Testis (tissue), 3 donors: ENCODE measurements around the gene MBP. TPM values are rescaled to one million over a fixed set of nuclear protein-coding genes. Genes with fewer than 3 reads are reported as not detected.
"Not testable (repeated sequence)": the region's sequence is repeated elsewhere in the genome, so short reads cannot be mapped to it uniquely, and the experiment has no call there.

Source experiments
- DNase-seq: peaks from one replicate; pipeline ENCODE4 v3.0.0-alpha.2; 2019
- H3K27ac ChIP-seq, 2 donors: fragments of 200-600 bp; sonication (generic); one replicate each; pipeline ENCODE4 v1.5.1; 2019
- H3K27me3 ChIP-seq: fragments of 200-600 bp; sonication (generic); one replicate; pipeline ENCODE4 v1.5.1; 2019
- H3K36me3 ChIP-seq: fragments of 200-600 bp; sonication (generic); one replicate; pipeline ENCODE4 v1.5.1; 2017; ENCODE audit warnings: low read depth; ENCODE audit errors: missing control alignments
- H3K4me1 ChIP-seq: fragments of 200-600 bp; sonication (generic); one replicate; pipeline ENCODE4 v1.5.1; 2019
- H3K4me3 ChIP-seq, 2 donors: fragments of 200-600 bp; sonication (generic); one replicate each; pipeline ENCODE4 v1.5.1; 2017 to 2019
- H3K9me3 ChIP-seq: fragments of 200-600 bp; sonication (generic); one replicate; pipeline ENCODE4 v1.5.1; 2017
- POLR2A ChIP-seq: fragments of 450-650 bp; IDR thresholded peaks from one replicate; pipeline ENCODE4 v1.6.1; 2017; ENCODE audit warnings: antibody characterized with exemption, mild to moderate bottlenecking, moderate library complexity
- WGBS, 2 donors: methylation state at CpG; one replicate each; pipeline ENCODE4 v1.1.5; 2018; 5-methylcytosine and 5-hydroxymethylcytosine counted together
- intact Hi-C: fragments of 100-400 bp; cut with DNase I; formaldehyde crosslinking; loops from one replicate; pipeline ENCODE4 v1.15.1; 2023; ENCODE audit warnings: low total_unique reads
- polyA plus RNA-seq: library from polyadenylated mRNA; stranded (reverse); fragments of 350-450 nt; fragmentation: Illumina TruSeq; extraction: RNeasy Lipid Tissue Mini Kit (QIAGEN cat#74804); gene quantifications from one replicate; pipeline ENCODE4 v1.2.3, GENCODE V29; 2014; ENCODE audit warnings: low read depth, low replicate concordance; ENCODE audit not compliant: insufficient read depth
- total RNA-seq, 2 donors: library from RNA; depleted of rRNA; stranded (reverse); fragments of >200 nt; gene quantifications; one replicate each; pipeline ENCODE4 v1.2.3, GENCODE V29; 2016
- TF ChIP-seq, protein P1 (sequence below), 3 experiments: fragments of 450-650 bp in 2 of 3; fragments of 200-600 bp in 1 of 3; sonication (generic) in 1 of 3; IDR thresholded peaks; one replicate each; pipeline ENCODE4 v1.5.1; 2016 to 2019; ENCODE audit warnings: antibody characterized with exemption in 3 of 3, mild to moderate bottlenecking in 2 of 3, moderate library complexity in 1 of 3

The MBP gene
- total and polyA plus RNA-seq, 3 donors from 2014 or later = 15.4 to 20.3 (median 16.7) TPM

DNA sequence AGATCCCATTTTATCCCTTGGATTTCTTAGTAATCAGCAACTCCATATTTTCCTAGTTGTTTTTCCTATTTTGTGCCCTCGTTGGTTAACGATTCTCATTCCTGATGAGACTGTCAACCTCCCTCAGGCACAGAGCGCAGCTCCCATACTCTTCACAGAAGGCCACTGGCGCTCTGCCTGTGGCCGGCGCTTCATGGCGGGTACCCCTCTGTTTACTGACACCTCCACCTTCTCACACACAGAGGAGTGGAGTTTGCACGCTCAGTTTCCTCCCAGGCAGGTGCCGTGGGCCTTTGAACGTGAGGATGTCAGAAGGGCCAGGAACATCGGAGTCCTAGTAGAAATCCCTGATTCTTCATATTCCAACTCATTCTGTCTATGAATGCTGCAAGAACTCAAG lies 139.0 kb downstream of the MBP start:
- H3K27ac ChIP-seq = no peak overlapping the region
- no peak overlapping the region for H3K4me3 ChIP-seq
- H3K9me3 ChIP-seq = no peaks in the 10 kb centered on the region
- H3K4me1 ChIP-seq = no peaks in the 10 kb centered on the region
- H3K36me3 ChIP-seq = no peaks in the 10 kb centered on the region
- DNase-seq = peak; percentile 6
- TF ChIP-seq, protein P1, sequence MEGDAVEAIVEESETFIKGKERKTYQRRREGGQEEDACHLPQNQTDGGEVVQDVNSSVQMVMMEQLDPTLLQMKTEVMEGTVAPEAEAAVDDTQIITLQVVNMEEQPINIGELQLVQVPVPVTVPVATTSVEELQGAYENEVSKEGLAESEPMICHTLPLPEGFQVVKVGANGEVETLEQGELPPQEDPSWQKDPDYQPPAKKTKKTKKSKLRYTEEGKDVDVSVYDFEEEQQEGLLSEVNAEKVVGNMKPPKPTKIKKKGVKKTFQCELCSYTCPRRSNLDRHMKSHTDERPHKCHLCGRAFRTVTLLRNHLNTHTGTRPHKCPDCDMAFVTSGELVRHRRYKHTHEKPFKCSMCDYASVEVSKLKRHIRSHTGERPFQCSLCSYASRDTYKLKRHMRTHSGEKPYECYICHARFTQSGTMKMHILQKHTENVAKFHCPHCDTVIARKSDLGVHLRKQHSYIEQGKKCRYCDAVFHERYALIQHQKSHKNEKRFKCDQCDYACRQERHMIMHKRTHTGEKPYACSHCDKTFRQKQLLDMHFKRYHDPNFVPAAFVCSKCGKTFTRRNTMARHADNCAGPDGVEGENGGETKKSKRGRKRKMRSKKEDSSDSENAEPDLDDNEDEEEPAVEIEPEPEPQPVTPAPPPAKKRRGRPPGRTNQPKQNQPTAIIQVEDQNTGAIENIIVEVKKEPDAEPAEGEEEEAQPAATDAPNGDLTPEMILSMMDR (IDR thresholded peaks at IDR 0.05) = no peak
- no peak for TF ChIP-seq POLR2A
- WGBS, 2 donors = 93 to 96% methylated on average over 11 of the region's 11 CpGs
- intact Hi-C loops = no loop called here
- H3K27me3 ChIP-seq = no peaks in the 10 kb centered on the region

DNA sequence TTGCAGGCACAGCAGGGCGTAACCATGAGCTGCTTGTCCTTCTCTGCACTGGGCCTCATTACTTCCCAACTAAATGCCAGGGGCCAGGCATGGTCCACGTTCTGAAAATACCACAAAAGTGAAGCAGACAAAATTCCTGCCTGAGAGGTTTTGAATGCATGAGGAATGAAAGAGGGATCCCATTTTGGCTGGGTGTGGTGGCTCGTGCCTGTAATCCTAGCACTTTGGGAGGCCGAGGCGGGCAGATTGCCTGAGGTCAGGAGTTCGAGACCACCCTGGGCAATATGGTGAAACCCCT lies 139.5 kb downstream of the MBP start:
- H3K27ac ChIP-seq = no peak overlapping the region
- H3K27me3 ChIP-seq = no peaks in the 10 kb centered on the region
- TF ChIP-seq, protein P1 (IDR thresholded peaks at IDR 0.05) = no peak
- no peak for TF ChIP-seq POLR2A
- 89 to 92% methylated on average over 6 of the region's 6 CpGs for WGBS, 2 donors
- DNase-seq = no peak
- no peaks in the 10 kb centered on the region for H3K9me3 ChIP-seq
- intact Hi-C loops = no loop called here
- no peaks in the 10 kb centered on the region for H3K4me1 ChIP-seq
- H3K36me3 ChIP-seq = no peaks in the 10 kb centered on the region
- H3K4me3 ChIP-seq = no peak overlapping the region

DNA sequence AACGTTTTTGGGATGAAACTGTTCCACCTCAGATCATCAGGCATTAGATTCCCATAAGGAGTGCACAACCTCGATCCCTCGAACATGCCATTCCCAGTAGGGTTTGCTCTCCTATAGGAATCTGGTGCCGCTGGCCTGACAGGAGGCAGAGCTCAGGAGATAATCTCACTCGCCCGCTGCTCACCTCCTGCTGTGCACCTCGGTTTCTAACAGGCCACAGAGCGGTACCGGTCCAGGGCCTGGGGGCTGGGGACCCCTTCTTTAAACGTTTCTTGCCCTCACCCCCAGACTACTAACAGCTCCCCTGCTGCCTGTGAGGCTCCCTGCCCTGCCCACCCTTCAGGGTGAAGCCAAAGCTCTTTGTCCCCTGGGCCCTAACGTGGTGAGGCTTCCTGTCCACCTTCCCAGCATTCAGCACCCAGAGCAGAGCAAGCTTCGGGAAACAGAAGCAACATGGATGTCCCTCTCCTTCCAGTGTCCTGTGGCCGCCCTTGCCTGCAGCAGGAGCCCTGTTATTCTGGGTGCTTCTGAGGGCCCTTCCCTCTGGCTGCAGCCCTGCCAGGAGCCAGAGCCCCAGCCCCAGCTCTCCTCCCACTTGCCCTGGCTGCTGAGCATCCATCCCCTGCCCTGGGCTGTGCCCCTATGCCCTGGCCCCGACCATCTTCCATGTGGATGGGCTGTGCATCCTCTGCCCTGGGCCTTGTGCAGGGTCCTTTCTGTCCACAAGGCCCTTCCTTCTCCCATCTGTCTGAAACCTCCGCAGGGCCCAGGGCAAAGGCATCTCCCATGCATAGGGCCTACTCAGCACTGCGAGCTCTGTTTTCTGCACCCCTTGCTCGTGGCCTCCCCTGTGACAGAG lies 140.1 kb downstream of the MBP start:
- Histone ChIP-seq H3K36me3 (no peaks in the 10 kb centered on the region), H3K27me3 (no peaks in the 10 kb centered on the region), H3K9me3 (no peaks in the 10 kb centered on the region), H3K4me3 (no peak overlapping the region), H3K4me1 (no peaks in the 10 kb centered on the region), H3K27ac (no peak overlapping the region)
- intact Hi-C loops = no loop called here
- TF ChIP-seq POLR2A = no peak
- TF ChIP-seq, protein P1 (IDR thresholded peaks at IDR 0.05) = no peak
- WGBS, 2 donors = 68 to 85% methylated on average over 7 to 17 of the region's 17 CpGs
- DNase-seq = peak; percentile 9

DNA sequence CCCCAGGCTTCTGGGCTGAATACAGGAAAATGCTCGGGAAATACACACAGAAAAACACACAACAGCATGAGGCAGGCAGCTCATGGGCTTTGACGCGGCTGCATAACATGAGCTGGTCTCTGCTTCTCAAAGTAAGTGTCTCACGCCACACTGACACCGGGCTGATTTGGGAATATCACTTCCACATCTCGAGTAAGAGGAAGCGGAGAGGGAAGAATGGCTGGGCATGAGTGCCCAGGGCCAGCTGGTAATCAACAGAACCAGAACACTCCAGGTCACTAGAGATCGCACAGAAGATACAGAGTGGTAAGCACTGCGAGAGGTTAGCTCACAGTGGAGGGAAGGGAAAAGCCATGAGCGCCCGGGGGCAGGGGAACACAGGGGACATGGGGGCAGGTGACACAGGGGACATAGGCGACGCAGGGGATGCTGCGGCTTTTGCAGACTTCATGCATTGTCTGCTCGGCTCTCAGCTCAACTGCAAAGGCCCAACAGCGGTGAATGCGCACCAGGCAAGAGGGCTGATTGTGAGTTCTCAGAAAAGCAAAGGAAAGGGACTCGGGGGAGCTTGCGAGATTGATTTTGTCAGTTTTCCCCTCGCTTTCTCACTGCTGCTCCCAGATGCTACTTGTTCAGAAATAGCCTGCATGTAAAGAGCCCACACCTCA lies 141.4 kb downstream of the MBP start:
- DNase-seq = peak; percentile 15
- H3K27me3 ChIP-seq = no peaks in the 10 kb centered on the region
- 77 to 84% methylated on average over 19 to 20 of the region's 20 CpGs for WGBS, 2 donors
- H3K36me3 ChIP-seq = no peaks in the 10 kb centered on the region
- intact Hi-C loops = no loop called here
- no peaks in the 10 kb centered on the region for H3K9me3 ChIP-seq
- TF ChIP-seq, protein P1 (IDR thresholded peaks at IDR 0.05) = no peak
- no peak for TF ChIP-seq POLR2A
- H3K4me1 ChIP-seq = no peaks in the 10 kb centered on the region
- no peak overlapping the region for H3K27ac ChIP-seq
- no peak overlapping the region for H3K4me3 ChIP-seq

DNA sequence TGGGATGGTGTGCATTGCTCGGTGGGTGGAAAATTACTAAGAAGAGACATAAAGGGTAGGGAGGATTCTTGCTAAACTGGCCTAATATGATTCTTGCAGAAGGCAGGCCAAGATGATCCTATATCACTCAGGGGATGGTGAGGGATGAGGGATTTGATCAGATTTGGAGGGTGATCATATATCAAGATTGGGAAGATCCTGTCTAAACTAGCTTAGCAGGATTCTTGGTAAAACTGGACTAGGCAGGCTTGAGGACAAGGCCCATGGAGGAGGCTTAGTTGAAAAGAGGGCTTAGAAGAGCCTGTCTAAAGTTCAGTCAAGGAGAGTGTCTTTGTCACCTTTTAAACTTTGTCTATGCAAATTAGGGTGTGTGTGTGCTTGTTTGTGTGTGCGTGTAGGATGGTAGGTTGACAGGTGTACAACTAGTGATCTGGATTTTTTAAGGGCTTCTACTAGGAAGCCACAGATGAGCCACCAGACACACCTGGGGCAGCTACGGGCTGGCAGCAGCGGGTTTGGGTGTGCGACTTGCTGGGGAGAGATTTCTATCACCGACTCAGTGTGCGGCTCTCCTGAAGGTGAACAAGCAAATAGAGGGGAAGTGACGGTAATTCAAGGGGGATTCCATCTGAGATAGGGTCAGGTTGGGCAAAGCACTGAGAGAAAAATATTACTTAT lies 142.1 kb downstream of the MBP start:
- H3K4me1 ChIP-seq = not testable (repeated sequence)

More for the DNA sequence above, 142.1 kb downstream of the MBP start:
- H3K27me3 ChIP-seq, H3K27ac ChIP-seq, intact Hi-C loops, H3K9me3 ChIP-seq, H3K36me3 ChIP-seq, H3K4me3 ChIP-seq: not testable (repeated sequence)
- WGBS, 2 donors = 78 to 91% methylated on average over 8 of the region's 8 CpGs
- peak; percentile 1 for DNase-seq
